CD14-positive monocyte (primary cell): ENCODE data around the gene PAEP. TPM values are rescaled to one million over a fixed set of nuclear protein-coding genes. Genes with fewer than 3 reads are reported as not detected.

Source experiments
- DNase-seq, 3 donors: peaks; one replicate each; pipeline ENCODE4 v3.0.0-alpha.2; 2011 to 2022
- H2AFZ ChIP-seq: 2 replicates; pipeline ENCODE4 v1.6.0; 2012; ENCODE audit warnings: mild to moderate bottlenecking, low read depth, low read length, inconsistent platforms; ENCODE audit not compliant: insufficient read depth, poor library complexity, severe bottlenecking
- H3K27ac ChIP-seq, 2 donors: 1 replicate in 1 of 2; 2 replicates in 1 of 2; pipeline ENCODE4 v1.5.1; 2012 to 2013; ENCODE audit warnings: low read length in 2 of 2, control low read depth in 1 of 2, inconsistent platforms in 1 of 2, low read depth in 1 of 2, mild to moderate bottlenecking in 1 of 2
- H3K27me3 ChIP-seq, 2 donors: one replicate each; pipeline versions ENCODE4 v1.6.0 to v1.6.1; 2011 to 2013; ENCODE audit warnings: low read length in 2 of 2; ENCODE audit not compliant: control insufficient read depth in 2 of 2, insufficient read depth in 2 of 2
- H3K36me3 ChIP-seq, 2 donors: replicated peaks in 1 of 2; 1 replicate in 1 of 2; 2 replicates in 1 of 2; pipeline versions ENCODE4 v1.5.1 to v1.6.1; 2012 to 2013; ENCODE audit warnings: low read length in 2 of 2, control low read depth in 1 of 2, inconsistent platforms in 1 of 2, mild to moderate bottlenecking in 1 of 2; ENCODE audit not compliant: insufficient read depth in 2 of 2, control insufficient read depth in 1 of 2
- H3K4me1 ChIP-seq, 2 donors: 1 replicate in 1 of 2; 2 replicates in 1 of 2; pipeline versions ENCODE4 v1.5.1 to v1.6.1; 2012 to 2013; ENCODE audit warnings: low read length in 2 of 2, control low read depth in 1 of 2, inconsistent platforms in 1 of 2, mild to moderate bottlenecking in 1 of 2, moderate library complexity in 1 of 2; ENCODE audit not compliant: insufficient read depth in 2 of 2, control insufficient read depth in 1 of 2
- H3K4me2 ChIP-seq: replicated peaks from 2 replicates; pipeline ENCODE3; 2012; ENCODE audit warnings: low read length, moderate library complexity, mild to moderate bottlenecking; ENCODE audit not compliant: poor library complexity, severe bottlenecking; ENCODE audit errors: extremely low read depth
- H3K4me3 ChIP-seq, 3 experiments: fragments of 200-600 bp in 1 of 3; sonication (generic) in 1 of 3; replicated peaks in 1 of 3; 1 replicate in 2 of 3; 2 replicates in 1 of 3; pipeline ENCODE4 v1.5.1; 2011 to 2013; ENCODE audit warnings: low read length in 3 of 3, mild to moderate bottlenecking in 3 of 3, control low read depth in 2 of 3, low read depth in 2 of 3, inconsistent platforms in 1 of 3, moderate library complexity in 1 of 3
- H3K79me2 ChIP-seq: 2 replicates; pipeline ENCODE4 v1.6.0; 2012; ENCODE audit warnings: mild to moderate bottlenecking, control low read depth, inconsistent platforms, low read length, moderate library complexity; ENCODE audit not compliant: insufficient read depth
- H3K9ac ChIP-seq: 2 replicates; pipeline ENCODE4 v1.6.0; 2017; ENCODE audit warnings: low read length, mild to moderate bottlenecking; ENCODE audit not compliant: insufficient read depth, poor library complexity, severe bottlenecking
- H3K9me3 ChIP-seq, 2 donors: replicated peaks in 1 of 2; 1 replicate in 1 of 2; 2 replicates in 1 of 2; pipeline versions ENCODE4 v1.5.1 to v1.6.1; 2012 to 2013; ENCODE audit warnings: low read length in 2 of 2, control low read depth in 1 of 2; ENCODE audit not compliant: control insufficient read depth in 1 of 2, insufficient read depth in 1 of 2
- H4K20me1 ChIP-seq: 2 replicates; pipeline ENCODE4 v1.6.0; 2012; ENCODE audit warnings: mild to moderate bottlenecking, low read length, control low read depth, moderate library complexity; ENCODE audit not compliant: insufficient read depth
- H3K27ac Mint-ChIP-seq, 7 donors: one replicate each; pipeline ENCODE4 v1.8.0; 2020; ENCODE audit warnings: mild to moderate bottlenecking in 7 of 7, mixed read lengths in 7 of 7, moderate library complexity in 6 of 7, inconsistent platforms in 2 of 7
- H3K27me3 Mint-ChIP-seq, 3 donors: one replicate each; pipeline ENCODE4 v1.8.0; 2021 to 2022; ENCODE audit warnings: low read depth in 3 of 3, mild to moderate bottlenecking in 3 of 3, mixed read lengths in 3 of 3, moderate library complexity in 3 of 3, inconsistent platforms in 1 of 3
- H3K36me3 Mint-ChIP-seq, 2 donors: one replicate each; pipeline ENCODE4 v1.8.0; 2020; ENCODE audit warnings: mixed read lengths in 2 of 2, inconsistent platforms in 1 of 2, mild to moderate bottlenecking in 1 of 2
- H3K4me1 Mint-ChIP-seq: one replicate; pipeline ENCODE4 v1.8.0; 2020; ENCODE audit warnings: mild to moderate bottlenecking, mixed read lengths
- H3K4me3 Mint-ChIP-seq, 2 donors: one replicate each; pipeline ENCODE4 v1.8.0; 2020; ENCODE audit warnings: mild to moderate bottlenecking in 2 of 2, mixed read lengths in 2 of 2, moderate library complexity in 1 of 2
- H3K9me3 Mint-ChIP-seq, 7 donors: one replicate each; pipeline ENCODE4 v1.8.0; 2020 to 2022; ENCODE audit warnings: mixed read lengths in 7 of 7, mild to moderate bottlenecking in 6 of 7, moderate library complexity in 6 of 7, inconsistent platforms in 2 of 7
- CTCF ChIP-seq: fragments of 200-600 bp; IDR thresholded peaks from one replicate; pipeline ENCODE4 v1.8.0; 2022; ENCODE audit warnings: antibody characterized with exemption, mild to moderate bottlenecking
- WGBS: methylation state at CpG from one replicate; pipeline ENCODE4 v1.1.5; 2013; ENCODE audit warnings: missing lambda C conversion rate; ENCODE audit not compliant: insufficient coverage; 5-methylcytosine and 5-hydroxymethylcytosine counted together
- intact Hi-C, 2 donors: fragments of 100-400 bp; cut with micrococcal nuclease; formaldehyde crosslinking; loops; one replicate each; pipeline versions ENCODE4 v1.15.0 to v1.15.1; 2023
- polyA minus RNA-seq: library from RNA; depleted of rRNA, polyadenylated mRNA; stranded (reverse); fragments of >200 nt; gene quantifications from 2 replicates; pipeline ENCODE4 v1.2.3, GENCODE V29; 2012
- polyA plus RNA-seq, 3 donors: library from polyadenylated mRNA; depleted of rRNA in 1 of 3; unstranded in 2 of 3; stranded (reverse) in 1 of 3; fragments of 300-500 nt in 2 of 3; fragments of >200 nt in 1 of 3; fragmentation: Illumina TruSeq in 2 of 3; gene quantifications; 1 replicate in 2 of 3; 2 replicates in 1 of 3; pipeline ENCODE4 v1.2.3, GENCODE V29; 2012 to 2021
- total RNA-seq, 12 experiments: library from RNA in 1 of 12; stranded (reverse) in 1 of 12; fragments of 120-200 nt in 1 of 12; gene quantifications; one replicate each; pipeline ENCODE4 v1.2.4 and lab custom pipeline; 2013 to 2026; ENCODE audit warnings: mixed read lengths in 6 of 12, inconsistent platforms in 1 of 12

The PAEP gene
- not detected for total RNA-seq (2013)
- not detected for polyA plus RNA-seq
- not detected in 2 replicates for polyA minus RNA-seq
- total RNA-seq (lab: John Stamatoyannopoulos, UW) = 0 to 0.23 (median 0) reads per million in 11 experiments

GRCh38 chr9:135561391-135562234 is at the start of gene PAEP:
TSS of gene PAEP (plus strand) at chr9:135561756.
- H3K36me3 ChIP-seq = no peaks in the 10 kb centered on the region
- no peaks in the 10 kb centered on the region for H3K4me1 ChIP-seq
- Mint-ChIP-seq H3K4me1 (no peaks in the 10 kb centered on the region), H3K36me3 (no peaks in the 10 kb centered on the region), H3K9me3 (peaks cover 0 to 9% (median 2%) of the 10 kb centered on the region in 7 donors), H3K27me3 (peaks cover 1 to 10% (median 8%) of the 10 kb centered on the region in 3 donors), H3K27ac (no peak within 1 kb of the TSS), H3K4me3 (no peak within 1 kb of the TSS)
- no peaks in the 10 kb centered on the region for H3K9me3 ChIP-seq
- no peak for DNase-seq
- no peaks in the 10 kb centered on the region for H3K27me3 ChIP-seq
- no peak for TF ChIP-seq CTCF
- 89% methylated on average over 15 of the region's 20 CpGs for WGBS
- no peak within 1 kb of the TSS for H3K27ac ChIP-seq
- no peaks in the 10 kb centered on the region for H4K20me1 ChIP-seq
- H3K9ac ChIP-seq = no peak within 1 kb of the TSS
- intact Hi-C loops = no loop called here
- no peaks in the 10 kb centered on the region for H3K79me2 ChIP-seq
- no peak within 1 kb of the TSS for H2AFZ ChIP-seq
- no peak within 1 kb of the TSS for H3K4me3 ChIP-seq
- H3K4me2 ChIP-seq = no peak within 1 kb of the TSS

DNA sequence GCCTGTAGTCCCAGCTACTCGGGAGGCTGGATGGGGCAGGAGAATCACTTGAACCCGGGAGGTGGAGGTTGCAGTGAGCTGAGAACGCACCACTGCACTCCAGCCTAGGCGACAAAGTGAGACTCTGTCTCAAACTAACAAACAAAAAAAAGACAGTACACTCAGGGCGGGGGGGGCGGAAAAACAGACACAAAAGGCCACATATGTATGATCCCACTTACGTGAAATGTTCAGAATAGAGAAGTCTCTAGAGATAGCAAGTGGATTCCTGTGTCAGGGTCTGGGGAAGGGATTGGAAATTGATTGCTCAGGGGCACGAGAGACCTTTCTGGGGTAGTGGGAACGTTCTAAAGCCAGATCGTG is 49.3 kb upstream of the PAEP start:
- Histone ChIP-seq H2AFZ (no peak overlapping the region), H4K20me1 (no peaks in the 10 kb centered on the region), H3K4me2 (no peak overlapping the region), H3K9me3 (peaks cover 0 to 6% of the 10 kb centered on the region in 2 donors), H3K4me1 (no peaks in the 10 kb centered on the region), H3K4me3 (no peak overlapping the region), H3K27me3 (no peaks in the 10 kb centered on the region), H3K79me2 (no peaks in the 10 kb centered on the region), H3K27ac (no peak overlapping the region), H3K9ac (no peak overlapping the region), H3K36me3 (no peaks in the 10 kb centered on the region)
- 86% methylated on average over 6 of the region's 10 CpGs for WGBS
- H3K27me3 Mint-ChIP-seq = peaks cover 5 to 13% (median 7%) of the 10 kb centered on the region in 3 donors
- peaks cover 0 to 22% (median 11%) of the 10 kb centered on the region in 7 donors for H3K9me3 Mint-ChIP-seq
- H3K4me1 Mint-ChIP-seq = peaks cover 5% of the 10 kb centered on the region
- TF ChIP-seq CTCF = no peak
- DNase-seq = no peak
- H3K4me3 Mint-ChIP-seq = no peak overlapping the region
- H3K36me3 Mint-ChIP-seq = no peaks in the 10 kb centered on the region
- H3K27ac Mint-ChIP-seq = no peak overlapping the region
- intact Hi-C loops = no loop called here
